Kidney capillary endothelial cell (primary cell): ENCODE measurements around the gene PTRH2.
"Not testable (repeated sequence)": the region's sequence is repeated elsewhere in the genome, so short reads cannot be mapped to it uniquely, and the experiment has no call there.

Source experiments
- DNase-seq: peaks from one replicate; pipeline ENCODE4 v3.0.0-alpha.2; 2018; ENCODE audit warnings: low spot score

Gene PTRH2

DNA sequence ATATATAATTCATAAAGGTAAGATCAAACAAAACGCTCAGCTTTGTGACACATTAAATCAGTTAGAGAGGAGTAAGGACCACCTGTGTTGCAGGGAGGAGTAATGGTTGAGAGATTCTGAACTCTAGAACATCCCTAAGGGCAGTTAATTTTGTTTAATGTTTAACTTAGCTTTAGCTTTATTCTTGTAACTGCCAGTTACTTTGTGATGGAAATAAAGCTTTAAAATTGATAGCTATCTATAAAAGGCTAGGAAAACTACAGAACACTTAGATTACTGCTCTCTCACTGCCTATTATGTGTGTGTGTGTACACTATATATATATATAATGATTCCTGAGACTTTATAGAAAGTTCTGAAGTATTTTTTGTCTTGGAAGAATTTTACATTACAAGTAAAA is 37.8 kb downstream of the PTRH2 start:
- no peak for DNase-seq

DNA sequence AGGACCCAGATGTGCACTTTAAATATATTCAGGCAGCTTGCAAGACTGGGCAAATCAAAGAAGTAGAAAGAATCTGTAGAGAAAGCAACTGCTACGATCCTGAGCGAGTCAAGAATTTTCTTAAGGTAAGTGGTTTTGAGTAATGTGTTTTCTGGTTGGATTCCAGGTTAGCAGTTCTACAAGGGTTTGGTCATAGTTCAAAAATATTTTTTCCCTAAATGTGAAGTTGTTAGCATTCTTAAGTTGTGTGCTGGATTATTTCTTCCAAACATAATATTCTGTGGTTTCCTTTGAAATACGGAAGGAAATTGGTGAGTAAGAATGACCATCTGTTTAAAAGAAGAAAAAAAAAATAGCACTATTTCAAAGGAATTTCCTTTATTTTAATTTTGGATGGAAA is 38.4 kb downstream of the PTRH2 start:
- peak; percentile 95 for DNase-seq

DNA sequence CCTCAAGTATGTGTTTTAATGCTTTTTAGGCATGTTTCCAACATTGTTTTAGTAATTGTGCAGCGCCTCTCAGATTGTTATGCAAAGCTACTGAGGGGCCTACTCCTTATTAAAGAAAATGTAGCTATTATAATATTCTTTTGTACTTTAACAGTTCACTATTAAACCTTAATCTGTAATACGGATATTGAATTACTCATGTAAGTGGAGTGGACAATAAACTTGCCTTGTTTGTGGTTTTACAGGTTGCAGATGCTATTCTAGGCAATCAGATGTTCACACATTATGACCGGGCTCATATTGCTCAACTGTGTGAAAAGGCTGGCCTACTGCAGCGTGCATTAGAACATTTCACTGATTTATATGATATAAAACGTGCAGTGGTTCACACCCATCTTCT is 41.0 kb downstream of the PTRH2 start:
- no peak for DNase-seq

DNA sequence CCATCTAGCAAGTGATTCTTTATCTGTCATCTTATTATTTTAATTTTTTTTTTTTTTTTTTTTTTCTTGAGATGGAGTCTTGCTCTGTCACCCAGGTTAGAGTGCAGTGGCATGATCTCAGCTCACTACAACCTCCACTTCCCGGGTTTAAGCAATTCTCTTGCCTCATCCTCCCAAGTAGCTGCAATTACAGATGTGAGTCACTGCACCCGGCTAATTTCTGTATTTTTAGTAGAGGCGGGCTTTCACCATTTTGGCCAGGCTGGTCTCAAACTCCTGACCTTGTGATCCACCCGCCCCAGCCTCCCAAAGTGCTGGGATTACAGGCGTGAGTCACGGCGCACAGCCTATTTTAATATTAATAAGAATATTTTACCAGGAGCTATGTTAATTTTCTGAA is 50.6 kb downstream of the PTRH2 start:
- DNase-seq = not testable (repeated sequence)

DNA sequence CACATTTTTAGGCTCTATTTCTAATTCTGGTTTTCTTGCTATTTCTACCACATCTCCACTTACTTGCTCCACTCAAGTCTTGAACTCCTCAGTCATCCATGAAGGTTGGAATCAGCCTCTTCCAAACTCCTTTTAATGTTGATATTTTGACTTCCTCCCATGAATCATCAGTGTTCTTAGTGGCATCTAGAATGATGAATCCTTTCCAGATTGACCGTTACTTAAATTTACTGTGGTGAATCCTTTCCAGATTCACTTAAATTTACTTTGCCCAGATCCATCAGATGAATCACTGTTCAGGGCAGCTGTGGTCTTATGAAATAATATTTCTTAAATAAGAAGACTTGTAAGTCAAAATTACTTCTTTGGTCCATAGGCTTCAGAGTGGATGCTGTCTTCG is 55.1 kb downstream of the PTRH2 start:
- no peak for DNase-seq

DNA sequence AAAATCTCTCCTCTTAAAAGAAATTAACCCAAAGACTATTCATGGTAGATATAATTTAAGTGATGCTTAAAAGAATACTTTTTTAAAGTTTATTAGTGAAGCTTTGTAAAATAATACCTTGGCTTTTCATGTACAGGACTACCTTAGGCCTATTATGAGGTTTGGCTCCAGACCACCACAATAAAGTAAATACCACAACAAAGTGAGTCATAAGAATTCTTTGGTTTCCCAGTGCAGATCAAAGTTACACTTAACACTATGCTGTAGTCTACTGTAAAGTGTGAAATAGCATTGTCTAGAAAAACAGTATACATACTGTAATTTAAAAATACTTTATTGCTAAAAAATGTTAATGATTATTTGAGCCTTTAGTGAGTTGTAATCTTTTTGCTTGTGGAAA is 55.9 kb downstream of the PTRH2 start:
- DNase-seq = no peak

DNA sequence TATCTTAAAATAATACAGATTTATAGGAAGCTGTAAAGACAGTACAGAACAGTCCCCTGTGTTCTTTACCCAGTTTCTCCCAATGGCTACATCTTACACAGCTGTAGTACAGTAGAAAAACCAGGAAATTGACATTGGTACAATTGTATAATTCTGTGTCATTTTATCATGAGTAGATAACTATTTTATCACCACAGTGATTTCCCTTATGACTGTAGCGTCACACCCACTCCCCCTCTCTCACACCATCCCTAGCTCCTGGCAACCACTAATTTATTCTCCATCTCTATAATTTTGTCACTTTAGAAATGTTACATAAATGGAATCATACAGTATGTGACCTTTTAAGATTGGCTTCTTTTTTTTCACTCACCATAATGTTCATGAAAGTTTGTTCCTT is 56.6 kb downstream of the PTRH2 start:
- no peak for DNase-seq

DNA sequence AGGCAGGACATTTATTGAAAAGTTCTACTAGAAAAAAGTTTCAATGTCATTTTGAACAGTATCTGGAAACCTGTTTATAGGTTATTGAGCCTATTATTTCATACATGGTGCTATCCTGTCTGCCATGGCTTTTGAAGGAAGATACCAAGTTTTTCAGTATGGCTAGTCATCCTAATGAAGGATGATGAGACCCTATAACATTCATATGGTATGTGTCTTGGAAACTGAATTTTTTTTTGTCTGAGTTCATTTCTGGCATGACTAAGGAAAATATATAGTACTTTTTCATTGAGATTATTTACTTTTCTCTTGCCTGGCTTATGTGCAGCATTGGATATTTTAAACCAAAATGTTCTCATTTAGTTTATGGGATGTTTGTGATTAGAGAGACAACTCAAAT is 57.3 kb downstream of the PTRH2 start:
- DNase-seq = no peak
